Pancreas (tissue), 10 donors: ENCODE data around the gene RFK. TPM values are rescaled to one million over a fixed set of nuclear protein-coding genes. Genes with fewer than 3 reads are reported as not detected.
A peak's percentile ranks its signal among the peaks of the same experiment; 100 is the strongest.

Experiments used
- ATAC-seq, 4 donors: fragments of 200-7000 bp; cut with Tn5 transposase; one replicate each; pipeline versions ENCODE4 v1.8.0 to v1.9.1; 2020; ENCODE audit warnings: mild to moderate bottlenecking in 4 of 4, moderate library complexity in 4 of 4
- DNase-seq, 6 donors: peaks; one replicate each; pipeline ENCODE4 v3.0.0-alpha.2; 2020
- FAIRE-seq: peaks from 2 replicates; lab custom pipeline; 2012; peaks lifted over from hg19 to GRCh38; lab: Jason Lieb, UNC
- H3K27ac ChIP-seq, 4 donors: fragments of 200-600 bp; sonication (generic); 1 replicate in 3 of 4; 2 replicates in 1 of 4; pipeline versions ENCODE4 v1.5.0 to v1.8.0; 2020
- H3K27me3 ChIP-seq, 4 donors: fragments of 200-600 bp; one replicate each; pipeline ENCODE4 v1.8.0; 2021
- H3K36me3 ChIP-seq, 3 donors: fragments of 200-600 bp; sonication (generic) in 1 of 3; one replicate each; pipeline versions ENCODE4 v1.5.0 to v1.8.0; 2020 to 2021
- H3K4me1 ChIP-seq, 3 donors: fragments of 200-600 bp; one replicate each; pipeline ENCODE4 v1.8.0; 2021
- H3K4me3 ChIP-seq, 4 donors: fragments of 200-600 bp; sonication (generic) in 2 of 4; one replicate each; pipeline versions ENCODE4 v1.5.0 to v1.8.0; 2020 to 2021
- H3K9me3 ChIP-seq, 4 donors: fragments of 200-600 bp; one replicate each; pipeline ENCODE4 v1.8.0; 2021
- WGBS, 2 donors: extraction: QIAGEN DNeasy Blood & Tissue Kit; methylation state at CpG; one replicate each; pipeline ENCODE4 v1.1.7; 2013; 5-methylcytosine and 5-hydroxymethylcytosine counted together
- intact Hi-C, 3 donors: fragments of 100-400 bp; cut with DNase I; formaldehyde crosslinking; loops; one replicate each; pipeline versions ENCODE4 v1.11.1 to v1.14.2; 2022
- polyA plus RNA-seq, 2 donors: library from polyadenylated mRNA; stranded (reverse); fragments of 200-250 nt; gene quantifications; one replicate each; pipeline ENCODE4 v1.2.3, GENCODE V29; 2013
- total RNA-seq, 6 donors: library from RNA; stranded (reverse); fragmentation: NEBNext Ultra II Directional in 4 of 6; extraction: Animal tissue kit (Norgen Biotek cat#: 25700) in 4 of 6; gene quantifications; one replicate each; pipeline versions ENCODE4 v1.2.1 to v1.2.4, GENCODE V29; 2021 to 2023
- TF ChIP-seq, protein P1 (sequence below), 4 donors: fragments of 200-600 bp; sonication (generic) in 3 of 4; IDR thresholded peaks; one replicate each; pipeline versions ENCODE4 v1.5.0 to v1.8.0; 2021; ENCODE audit warnings: antibody characterized with exemption in 4 of 4
- donor health status: healthy with polysubstance abuse.
- donor health status: DM: no; HTN: no; CAD: no; lungs with moderate emphysema.
- donor health status: DM: no; HTN: no; CAD: no.
- donor health status: control.
- donor health status: control.
- donor health status: Bipolar disorder and iron deficiency.
- donor health status: DM: yes; HTN: yes; CAD: no.
- donor health status: DM: no; HTN: no; CAD: no.
- donor health status: DM: no; HTN: no; CAD: no.
- donor health status: DM: yes; HTN: yes; CAD: no.

The RFK gene
- total and polyA plus RNA-seq, 8 donors = 5.8 to 16.5 (median 10.8) TPM

DNA sequence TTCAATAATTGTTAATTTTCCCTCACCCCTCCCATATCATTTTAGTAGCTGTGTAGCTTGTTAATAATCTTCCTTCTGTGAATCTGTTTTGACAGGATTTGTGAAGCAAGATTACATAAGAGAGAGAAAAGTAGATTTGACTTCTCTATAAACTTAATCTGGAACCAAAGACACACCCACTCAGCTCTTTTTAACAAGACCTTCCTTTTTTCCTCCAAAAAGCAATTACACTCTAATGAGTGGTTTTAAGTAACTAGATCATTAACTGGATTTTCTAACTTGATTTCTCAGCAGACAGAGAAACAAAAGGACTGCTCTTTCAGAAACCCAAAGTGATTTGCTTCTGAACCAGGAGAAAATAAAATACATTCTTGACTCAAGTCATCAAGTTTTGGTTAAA lies 21.9 kb downstream of the RFK start:
- no peak overlapping the region for H3K4me3 ChIP-seq
- no peak for DNase-seq
- H3K27me3 ChIP-seq = no peaks in the 10 kb centered on the region
- TF ChIP-seq, protein P1, sequence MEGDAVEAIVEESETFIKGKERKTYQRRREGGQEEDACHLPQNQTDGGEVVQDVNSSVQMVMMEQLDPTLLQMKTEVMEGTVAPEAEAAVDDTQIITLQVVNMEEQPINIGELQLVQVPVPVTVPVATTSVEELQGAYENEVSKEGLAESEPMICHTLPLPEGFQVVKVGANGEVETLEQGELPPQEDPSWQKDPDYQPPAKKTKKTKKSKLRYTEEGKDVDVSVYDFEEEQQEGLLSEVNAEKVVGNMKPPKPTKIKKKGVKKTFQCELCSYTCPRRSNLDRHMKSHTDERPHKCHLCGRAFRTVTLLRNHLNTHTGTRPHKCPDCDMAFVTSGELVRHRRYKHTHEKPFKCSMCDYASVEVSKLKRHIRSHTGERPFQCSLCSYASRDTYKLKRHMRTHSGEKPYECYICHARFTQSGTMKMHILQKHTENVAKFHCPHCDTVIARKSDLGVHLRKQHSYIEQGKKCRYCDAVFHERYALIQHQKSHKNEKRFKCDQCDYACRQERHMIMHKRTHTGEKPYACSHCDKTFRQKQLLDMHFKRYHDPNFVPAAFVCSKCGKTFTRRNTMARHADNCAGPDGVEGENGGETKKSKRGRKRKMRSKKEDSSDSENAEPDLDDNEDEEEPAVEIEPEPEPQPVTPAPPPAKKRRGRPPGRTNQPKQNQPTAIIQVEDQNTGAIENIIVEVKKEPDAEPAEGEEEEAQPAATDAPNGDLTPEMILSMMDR (IDR thresholded peaks at IDR 0.05) = no peak
- no peaks in the 10 kb centered on the region for H3K9me3 ChIP-seq
- no peak for FAIRE-seq
- intact Hi-C loops = loop anchor here in 1 of 3 donors (5.0 kb wide), 1 partner anchor 50 kb away; no protein-coding TSS in a partner anchor
- peaks cover 45 to 60% (median 56%) of the 10 kb centered on the region in 3 donors for H3K4me1 ChIP-seq
- H3K36me3 ChIP-seq = no peaks in the 10 kb centered on the region
- H3K27ac ChIP-seq = peak overlapping the region; percentile 3 to 83 (median 74)
- ATAC-seq = no peak

DNA sequence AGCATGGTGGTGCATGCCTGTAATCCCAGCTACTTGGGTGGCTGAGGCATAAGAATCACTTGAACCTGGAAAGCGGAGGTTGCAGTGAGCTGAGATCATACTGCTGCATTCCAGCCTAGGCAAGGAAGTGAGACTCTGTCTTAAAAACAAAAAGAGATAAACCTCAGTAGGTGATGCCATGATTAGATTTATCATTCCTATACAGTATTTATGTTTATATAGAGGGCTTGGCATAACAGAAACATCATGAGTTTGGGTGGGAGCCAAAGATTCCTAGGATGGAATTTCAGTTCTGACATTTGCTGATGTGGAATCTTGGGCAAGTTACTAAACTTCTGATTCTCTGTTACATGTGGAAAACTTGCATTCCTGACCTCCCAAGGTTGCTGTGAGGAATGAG lies 22.3 kb downstream of the RFK start:
- H3K4me1 ChIP-seq = peaks cover 45 to 60% (median 56%) of the 10 kb centered on the region in 3 donors
- H3K4me3 ChIP-seq = no peak overlapping the region
- FAIRE-seq (no peak), ATAC-seq (no peak), DNase-seq (no peak)
- H3K27ac ChIP-seq = peak overlapping the region in 3 of 4 donors; percentile 3 to 83 (median 70)
- no peaks in the 10 kb centered on the region for H3K36me3 ChIP-seq
- no peaks in the 10 kb centered on the region for H3K9me3 ChIP-seq
- intact Hi-C loops = loop anchor here in 1 of 3 donors (5.0 kb wide), 1 partner anchor 50 kb away; no protein-coding TSS in a partner anchor
- TF ChIP-seq, protein P1 (IDR thresholded peaks at IDR 0.05) = no peak
- WGBS, 2 donors = 83 to 86% methylated on average over 1 of the region's 1 CpG
- H3K27me3 ChIP-seq = no peaks in the 10 kb centered on the region

DNA sequence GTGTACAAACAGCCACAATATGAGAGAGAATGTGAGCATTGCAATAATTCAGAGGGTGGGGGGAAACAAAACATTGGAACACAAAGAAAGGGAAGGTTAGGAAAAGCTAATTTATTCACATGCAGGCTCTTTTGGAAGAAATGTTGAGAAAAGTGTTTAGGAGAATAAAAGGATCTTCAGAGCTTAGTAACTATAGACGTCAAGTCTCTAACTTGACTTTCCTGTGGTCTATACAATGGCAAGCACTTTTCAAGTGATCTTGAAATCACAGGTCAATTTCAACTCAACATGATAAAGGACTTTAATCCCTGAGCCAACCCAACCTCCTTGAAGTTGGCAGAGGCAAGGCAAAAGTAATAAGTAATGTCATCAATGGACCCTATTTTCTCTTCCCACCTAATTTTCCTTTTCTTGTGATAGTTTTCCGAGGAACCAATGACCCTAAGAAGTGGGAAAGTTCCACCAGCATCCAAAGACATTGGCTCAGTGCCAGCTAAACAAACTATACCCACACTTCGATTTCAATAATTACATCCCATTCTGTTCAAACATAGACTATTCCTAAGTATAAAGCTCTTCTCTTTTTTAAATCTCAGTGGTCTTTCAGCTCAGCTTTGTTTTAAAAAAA lies 23.7 kb downstream of the RFK start:
- H3K36me3 ChIP-seq = no peaks in the 10 kb centered on the region
- FAIRE-seq (no peak), DNase-seq (no peak), ATAC-seq (no peak)
- peaks cover 44 to 60% (median 54%) of the 10 kb centered on the region in 3 donors for H3K4me1 ChIP-seq
- H3K4me3 ChIP-seq = no peak overlapping the region
- no peaks in the 10 kb centered on the region for H3K27me3 ChIP-seq
- peak overlapping the region in 1 of 4 donors; percentile 75 for H3K27ac ChIP-seq
- intact Hi-C loops = loop anchor here in 1 of 3 donors (5.0 kb wide), 1 partner anchor 48 kb away; no protein-coding TSS in a partner anchor
- WGBS, 2 donors = 39 to 49% methylated on average over 3 of the region's 3 CpGs
- TF ChIP-seq, protein P1 (IDR thresholded peaks at IDR 0.05) = no peak
- no peaks in the 10 kb centered on the region for H3K9me3 ChIP-seq

DNA sequence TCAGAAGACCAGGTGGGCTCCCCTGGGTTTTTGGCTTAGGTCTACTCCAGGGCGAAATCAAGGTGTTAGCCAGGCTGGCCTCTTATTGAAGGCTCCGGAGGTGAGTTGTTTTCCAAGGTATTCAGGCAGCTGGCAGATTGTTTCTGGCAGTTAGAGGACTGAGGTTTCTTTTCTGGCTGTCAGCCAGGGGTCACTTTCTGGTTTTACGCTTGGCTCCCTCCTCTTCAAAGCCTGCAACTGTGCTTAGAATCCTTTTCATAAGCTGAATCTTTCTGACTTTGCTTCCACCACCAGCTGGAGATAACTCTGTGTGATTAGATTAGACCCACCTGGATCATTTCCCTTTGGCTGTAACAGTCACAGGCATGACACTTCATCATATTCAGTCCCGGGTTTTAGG lies 24.6 kb downstream of the RFK start:
- H3K36me3 ChIP-seq = no peaks in the 10 kb centered on the region
- H3K9me3 ChIP-seq = no peaks in the 10 kb centered on the region
- TF ChIP-seq, protein P1 (IDR thresholded peaks at IDR 0.05) = no peak
- intact Hi-C loops = no loop called here
- H3K4me1 ChIP-seq = peaks cover 37 to 51% (median 45%) of the 10 kb centered on the region in 3 donors
- H3K27ac ChIP-seq = peak overlapping the region; percentile 37 to 79 (median 65)
- 5 to 12% methylated on average over 4 of the region's 4 CpGs for WGBS, 2 donors
- FAIRE-seq (no peak), DNase-seq (peak in 4 of 6 donors; percentile 59 to 80 (median 73)), ATAC-seq (peak; percentile 24 to 65 (median 60))
- H3K27me3 ChIP-seq = no peaks in the 10 kb centered on the region
- no peak overlapping the region for H3K4me3 ChIP-seq

DNA sequence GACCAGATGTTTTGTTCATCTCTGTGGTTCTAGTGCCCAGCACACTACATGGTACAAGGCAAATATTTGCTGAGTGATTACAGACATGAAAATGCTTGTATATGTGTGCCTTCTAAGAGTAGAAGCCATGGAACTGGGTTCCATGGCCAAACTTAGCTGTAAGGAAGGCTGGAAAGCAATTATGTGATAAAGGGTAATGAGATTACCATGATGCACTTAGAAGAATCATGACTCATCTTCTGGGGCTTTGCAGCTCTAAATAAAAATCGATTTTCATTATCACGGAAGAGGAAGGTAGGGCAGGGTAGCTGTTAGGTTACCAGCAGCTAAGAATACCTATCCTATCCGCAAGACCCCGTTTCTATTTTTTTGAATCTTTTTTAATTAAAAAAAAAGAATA lies 28.0 kb downstream of the RFK start:
- Histone ChIP-seq H3K9me3 (no peaks in the 10 kb centered on the region), H3K27me3 (no peaks in the 10 kb centered on the region), H3K4me1 (peaks cover 11 to 22% (median 18%) of the 10 kb centered on the region in 3 donors), H3K27ac (no peak overlapping the region), H3K4me3 (no peak overlapping the region), H3K36me3 (no peaks in the 10 kb centered on the region)
- no peak for ATAC-seq
- DNase-seq = no peak
- intact Hi-C loops = no loop called here
- TF ChIP-seq, protein P1 (IDR thresholded peaks at IDR 0.05) = no peak
- 77 to 86% methylated on average over 4 of the region's 4 CpGs for WGBS, 2 donors
- no peak for FAIRE-seq
